GM19324 (cell line): Measurements from ENCODE around the gene ETV4.
"Not testable (repeated sequence)": the region's sequence is repeated elsewhere in the genome, so short reads cannot be mapped to it uniquely, and the experiment has no call there.

Experiments
- ATAC-seq: cut with Tn5 transposase; IDR thresholded peaks from one replicate; pipeline ENCODE4 v1.9.1; 2021; ENCODE audit warnings: mild to moderate bottlenecking, moderate library complexity; ENCODE audit not compliant: unreplicated experiment, low FRiP score

Gene ETV4

GRCh38 chr17:43521389-43521788, 24.8 kb downstream of the ETV4 start:
- ATAC-seq = no peak

- no peak for ATAC-seq
Observed at GRCh38 chr17:43517615-43518386, 28.3 kb downstream of the ETV4 start.

- no peak for ATAC-seq
Observed at GRCh38 chr17:43517161-43517560, 29.0 kb downstream of the ETV4 start.

GRCh38 chr17:43515656-43516055, 30.5 kb downstream of the ETV4 start:
- ATAC-seq = no peak

- not testable (repeated sequence) for ATAC-seq
Observed at GRCh38 chr17:43511199-43511598, 34.9 kb downstream of the ETV4 start.

- not testable (repeated sequence) for ATAC-seq
Observed at GRCh38 chr17:43509440-43509839, 36.7 kb downstream of the ETV4 start.

- ATAC-seq = no peak
Observed at GRCh38 chr17:43490621-43491020, 55.5 kb downstream of the ETV4 start.

GRCh38 chr17:43483674-43484551, 62.2 kb downstream of the ETV4 start, which contains the start of gene DHX8:
Gene DHX8, plus strand, starts transcription at chr17:43483975. Its CDS starts 63 bp downstream, at chr17:43484038.
- ATAC-seq = peak; percentile 95

GRCh38 chr17:43482103-43483012, 63.8 kb downstream of the ETV4 start:
- no peak for ATAC-seq

- no peak for ATAC-seq
Observed at GRCh38 chr17:43479948-43480347, 66.2 kb downstream of the ETV4 start.
